A673 (cell line): Measurements from ENCODE around the gene AATK. TPM values are rescaled to one million over a fixed set of nuclear protein-coding genes. Genes with fewer than 3 reads are reported as not detected.

Source experiments
- BruUV-seq: library from RNA; stranded (reverse); fragments of 400-500 nt; replicated peaks from 2 replicates; lab custom pipeline; 2021; lab: Mats Ljungman, UMichigan
- CTCF ChIA-PET: fragments of 300-600 bp; sonication (Branson Sonifier 250); formaldehyde crosslinking; loops from one replicate; lab custom pipeline; 2022; ENCODE audit warnings: antibody characterized with exemption; lab: Charles Lee
- POLR2A ChIA-PET: fragments of 300-600 bp; sonication (Branson Sonifier 250); formaldehyde crosslinking; loops from one replicate; lab custom pipeline; 2022; ENCODE audit warnings: antibody characterized with exemption; ENCODE audit not compliant: low non-redundant PET; lab: Charles Lee
- DNase-seq: peaks from one replicate; pipeline ENCODE4 v3.0.0-alpha.2; 2015; ENCODE audit warnings: low spot score
- H3K27ac ChIP-seq: fragments of 200-600 bp; sonication (generic); 2 replicates; pipeline ENCODE4 v1.5.1; 2016; ENCODE audit warnings: mixed run types, low read depth, mild to moderate bottlenecking, mixed read lengths, antibody characterized with exemption, low read length; ENCODE audit not compliant: poor library complexity, severe bottlenecking
- H3K27me3 ChIP-seq: fragments of 200-600 bp; sonication (generic); replicated peaks from 2 replicates; pipeline ENCODE4 v1.6.1; 2017; ENCODE audit warnings: mixed run types, low read depth, mild to moderate bottlenecking, mixed read lengths, antibody characterized with exemption, low read length; ENCODE audit not compliant: insufficient read depth, poor library complexity
- H3K36me3 ChIP-seq: fragments of 200-600 bp; sonication (generic); 2 replicates; pipeline ENCODE4 v1.6.1; 2016; ENCODE audit warnings: mixed run types, mild to moderate bottlenecking, mixed read lengths, antibody characterized with exemption, low read length; ENCODE audit not compliant: insufficient read depth, poor library complexity, severe bottlenecking
- H3K4me1 ChIP-seq: fragments of 200-600 bp; sonication (generic); 2 replicates; pipeline ENCODE4 v1.6.1; 2017; ENCODE audit warnings: mixed run types, mild to moderate bottlenecking, mixed read lengths, antibody characterized with exemption, low read length; ENCODE audit not compliant: insufficient read depth, poor library complexity, severe bottlenecking
- H3K4me3 ChIP-seq: fragments of 200-600 bp; sonication (generic); 2 replicates; pipeline ENCODE4 v1.5.1; 2016; ENCODE audit warnings: low read depth, mixed run types, mild to moderate bottlenecking, mixed read lengths, low read length; ENCODE audit not compliant: poor library complexity, severe bottlenecking
- H3K9me3 ChIP-seq: fragments of 200-600 bp; sonication (generic); 2 replicates; pipeline ENCODE4 v1.6.1; 2016; ENCODE audit warnings: mixed run types, low read depth, mild to moderate bottlenecking, mixed read lengths, antibody characterized with exemption, low read length; ENCODE audit not compliant: poor library complexity, severe bottlenecking
- EZH2 ChIP-seq: fragments of 200-600 bp; sonication (generic); IDR thresholded peaks from 2 replicates; pipeline ENCODE4 v1.6.1; 2017; ENCODE audit warnings: borderline replicate concordance, low read depth, mild to moderate bottlenecking, mixed read lengths, antibody characterized with exemption, low read length; ENCODE audit not compliant: poor library complexity, severe bottlenecking
- intact Hi-C: fragments of 100-400 bp; cut with micrococcal nuclease; formaldehyde crosslinking; loops from one replicate; pipeline ENCODE4 v1.10.0; 2022; ENCODE audit not compliant: unreplicated experiment
- total RNA-seq: library from RNA; stranded (reverse); gene quantifications from 2 replicates; pipeline ENCODE4 v1.2.3, GENCODE V29; 2021
- TF ChIP-seq, protein P1 (sequence below): fragments of 300-800, 200-600 bp; sonication (generic); conservative IDR thresholded peaks from 2 replicates; pipeline ENCODE4 v1.5.1; 2017; ENCODE audit warnings: low read depth, mild to moderate bottlenecking, antibody characterized with exemption, low read length, moderate library complexity, mixed read lengths

The AATK gene
- total RNA-seq, 1 experiment from 2014 or later: 0.90 TPM

DNA sequence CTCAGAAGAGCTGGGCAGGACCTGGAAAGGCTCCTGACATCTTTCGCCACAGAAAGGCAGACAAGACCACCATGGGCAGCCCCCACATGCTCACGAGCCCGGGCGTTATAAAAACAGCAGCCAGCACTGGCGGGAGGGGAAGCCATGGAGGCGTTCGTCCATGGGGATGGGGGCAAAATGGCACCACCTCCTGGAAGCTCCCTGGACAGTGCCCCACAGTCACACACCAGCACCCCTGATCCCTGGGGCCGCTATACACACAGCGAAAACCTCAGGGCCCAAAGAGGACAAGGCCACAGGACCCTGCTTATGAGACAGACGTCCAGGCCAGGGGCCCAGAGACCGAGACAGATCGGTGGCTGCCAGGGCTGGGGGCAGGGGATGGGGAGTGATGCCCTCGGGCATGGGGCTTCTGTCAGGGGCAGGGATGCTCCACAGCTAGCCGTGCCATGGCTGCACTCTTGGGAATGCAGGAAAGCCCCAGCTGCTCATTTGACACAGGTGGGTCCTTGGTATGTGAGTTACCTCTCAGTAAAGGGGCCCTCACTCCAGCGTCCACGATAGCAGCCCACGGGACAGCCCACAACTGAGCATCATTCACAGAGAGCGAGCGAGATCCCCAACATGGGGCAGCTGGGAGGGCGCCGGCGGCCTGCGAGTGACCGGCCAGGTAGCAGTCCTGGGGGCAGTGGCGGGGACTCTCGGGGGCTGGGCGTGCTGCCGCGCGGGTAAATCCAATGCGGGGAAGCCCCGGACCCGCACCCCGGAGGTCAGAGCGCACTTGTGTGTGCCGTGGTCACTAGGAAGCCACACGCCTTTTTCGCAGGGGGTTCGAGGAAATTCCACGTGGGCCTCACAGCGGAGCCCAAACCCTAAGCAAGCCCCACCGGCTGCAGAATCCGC, 7.1 kb downstream of the AATK start:
- TF ChIP-seq, protein P1, sequence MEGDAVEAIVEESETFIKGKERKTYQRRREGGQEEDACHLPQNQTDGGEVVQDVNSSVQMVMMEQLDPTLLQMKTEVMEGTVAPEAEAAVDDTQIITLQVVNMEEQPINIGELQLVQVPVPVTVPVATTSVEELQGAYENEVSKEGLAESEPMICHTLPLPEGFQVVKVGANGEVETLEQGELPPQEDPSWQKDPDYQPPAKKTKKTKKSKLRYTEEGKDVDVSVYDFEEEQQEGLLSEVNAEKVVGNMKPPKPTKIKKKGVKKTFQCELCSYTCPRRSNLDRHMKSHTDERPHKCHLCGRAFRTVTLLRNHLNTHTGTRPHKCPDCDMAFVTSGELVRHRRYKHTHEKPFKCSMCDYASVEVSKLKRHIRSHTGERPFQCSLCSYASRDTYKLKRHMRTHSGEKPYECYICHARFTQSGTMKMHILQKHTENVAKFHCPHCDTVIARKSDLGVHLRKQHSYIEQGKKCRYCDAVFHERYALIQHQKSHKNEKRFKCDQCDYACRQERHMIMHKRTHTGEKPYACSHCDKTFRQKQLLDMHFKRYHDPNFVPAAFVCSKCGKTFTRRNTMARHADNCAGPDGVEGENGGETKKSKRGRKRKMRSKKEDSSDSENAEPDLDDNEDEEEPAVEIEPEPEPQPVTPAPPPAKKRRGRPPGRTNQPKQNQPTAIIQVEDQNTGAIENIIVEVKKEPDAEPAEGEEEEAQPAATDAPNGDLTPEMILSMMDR: no peak
- no peak for TF ChIP-seq EZH2
- intact Hi-C loops: no loop called here
- H3K9me3 ChIP-seq: no peaks in the 10 kb centered on the region
- ChIA-PET CTCF (no interaction called here), POLR2A (no interaction called here)
- H3K36me3 ChIP-seq: no peaks in the 10 kb centered on the region
- DNase-seq: no peak
- H3K4me1 ChIP-seq: peaks cover 3% of the 10 kb centered on the region
- BruUV-seq: no TSS peak
- no peak overlapping the region for H3K4me3 ChIP-seq
- H3K27ac ChIP-seq: no peak overlapping the region
- H3K27me3 ChIP-seq: no peaks in the 10 kb centered on the region

DNA sequence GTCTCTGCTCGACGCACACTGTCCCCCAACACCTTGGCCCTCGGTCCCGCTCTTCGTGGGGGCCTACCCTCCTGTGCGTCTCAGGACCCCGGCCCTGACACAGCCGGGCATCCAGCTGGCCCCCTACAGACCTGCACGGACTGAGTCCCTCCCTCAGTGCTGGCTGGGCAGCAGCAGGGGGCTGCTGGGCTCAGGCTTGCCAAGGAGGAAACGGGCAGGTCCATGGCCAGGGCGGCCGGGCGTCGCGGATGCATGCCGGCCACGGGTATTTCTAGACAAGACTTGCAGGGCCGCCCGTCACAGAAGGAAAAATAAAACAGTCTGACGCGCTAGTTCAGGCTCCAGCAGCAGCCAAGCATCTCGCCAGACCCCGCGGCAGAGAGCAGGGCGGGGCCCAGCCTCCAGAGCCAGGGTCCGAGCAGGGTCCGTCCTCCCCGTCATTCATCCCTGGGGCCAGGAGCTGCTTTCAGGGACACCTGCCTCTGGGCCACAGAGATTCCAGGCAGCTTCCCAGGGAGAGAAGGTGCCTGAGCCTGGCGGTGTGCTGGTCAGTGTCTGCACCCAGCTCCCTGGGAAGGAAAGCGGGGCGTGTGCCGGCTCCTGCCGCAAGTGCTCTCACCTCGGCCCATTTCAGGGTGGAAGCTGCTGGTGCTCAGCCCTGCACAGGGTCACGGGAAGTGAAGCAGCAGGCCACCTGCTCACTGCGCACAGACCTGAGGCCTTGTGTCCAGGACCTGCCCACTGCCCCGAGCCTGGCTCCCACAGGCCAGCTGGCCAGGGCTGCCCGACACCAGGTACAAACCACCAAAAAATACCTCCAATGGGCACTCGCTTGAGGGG, 8.0 kb downstream of the AATK start:
- DNase-seq: no peak
- no peak overlapping the region for H3K27ac ChIP-seq
- H3K4me3 ChIP-seq: no peak overlapping the region
- H3K36me3 ChIP-seq: no peaks in the 10 kb centered on the region
- H3K9me3 ChIP-seq: no peaks in the 10 kb centered on the region
- no TSS peak for BruUV-seq
- no peaks in the 10 kb centered on the region for H3K27me3 ChIP-seq
- POLR2A ChIA-PET: no interaction called here
- intact Hi-C loops: no loop called here
- CTCF ChIA-PET: no interaction called here
- TF ChIP-seq, protein P1: no peak
- no peak for TF ChIP-seq EZH2
- H3K4me1 ChIP-seq: peaks cover 11% of the 10 kb centered on the region

DNA sequence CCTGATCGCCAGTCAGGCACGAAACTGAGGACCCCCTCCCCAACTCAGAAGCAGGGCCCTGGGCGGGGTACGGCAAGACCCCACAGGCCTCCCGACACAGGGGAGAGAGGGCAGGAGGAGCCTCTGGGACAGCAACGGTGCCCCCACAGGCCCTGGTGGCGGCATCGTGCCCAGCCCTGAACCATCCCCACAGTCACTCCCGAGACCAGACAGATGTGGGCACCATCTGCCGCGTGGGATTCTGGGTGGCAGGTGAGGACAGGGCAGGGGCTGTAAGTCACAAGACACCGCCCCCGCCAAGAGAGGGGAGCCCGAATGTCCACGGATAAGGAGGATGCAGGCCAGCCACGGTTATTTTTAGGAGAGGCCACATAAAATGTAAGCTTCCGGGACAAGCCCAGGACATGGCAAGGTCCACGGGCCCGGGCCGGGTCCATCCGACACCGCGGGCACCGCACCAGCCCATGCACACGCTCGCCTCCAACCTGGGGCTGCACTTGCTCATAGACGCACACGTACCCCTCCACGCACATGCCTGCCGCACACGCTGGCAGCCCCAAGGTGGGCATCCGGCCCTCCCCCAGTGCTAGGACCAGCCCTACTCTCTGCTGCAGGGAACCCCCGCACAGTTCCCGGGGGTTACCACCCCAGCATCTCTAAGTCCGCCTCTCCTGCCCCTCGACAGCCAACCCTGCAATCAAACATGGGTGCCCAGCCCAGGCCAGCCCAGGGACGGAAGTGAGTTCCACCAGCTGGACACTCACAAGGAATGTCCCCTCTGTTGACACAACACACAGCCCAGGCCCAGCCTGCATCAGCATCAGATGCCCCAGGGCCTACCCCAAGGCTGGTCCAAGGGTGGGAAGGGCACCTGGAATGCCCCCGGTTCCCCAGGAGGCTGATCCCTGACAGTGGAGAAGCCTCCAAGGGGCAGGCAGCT, 8.9 kb downstream of the AATK start:
- no peak for TF ChIP-seq EZH2
- TF ChIP-seq, protein P1: no peak
- intact Hi-C loops: no loop called here
- Histone ChIP-seq H3K9me3 (no peaks in the 10 kb centered on the region), H3K36me3 (no peaks in the 10 kb centered on the region), H3K27ac (no peak overlapping the region), H3K4me3 (no peak overlapping the region), H3K27me3 (no peaks in the 10 kb centered on the region), H3K4me1 (peaks cover 11% of the 10 kb centered on the region)
- ChIA-PET POLR2A (no interaction called here), CTCF (no interaction called here)
- no TSS peak for BruUV-seq
- no peak for DNase-seq
